Muscle layer of colon (tissue), 2 donors: Measurements from ENCODE around the gene VSIR.

Experiments
- H3K27ac ChIP-seq: one replicate; pipeline ENCODE4 v1.7.0; 2013; ENCODE audit warnings: low read depth, mild to moderate bottlenecking, low read length, moderate library complexity
- H3K27me3 ChIP-seq, 2 donors: one replicate each; pipeline ENCODE4 v1.7.0; 2013; ENCODE audit warnings: low read length in 2 of 2, mild to moderate bottlenecking in 2 of 2; ENCODE audit not compliant: insufficient read depth in 2 of 2, control insufficient read depth in 1 of 2
- H3K36me3 ChIP-seq: one replicate; pipeline ENCODE4 v1.7.0; 2013; ENCODE audit warnings: mild to moderate bottlenecking, low read length; ENCODE audit not compliant: insufficient read depth
- H3K4me1 ChIP-seq: one replicate; pipeline ENCODE4 v1.7.0; 2013; ENCODE audit warnings: mild to moderate bottlenecking, low read length; ENCODE audit not compliant: insufficient read depth
- H3K4me3 ChIP-seq, 2 donors: one replicate each; pipeline ENCODE4 v1.7.0; 2013; ENCODE audit warnings: low read length in 2 of 2, low read depth in 1 of 2, mild to moderate bottlenecking in 1 of 2, moderate library complexity in 1 of 2
- H3K9ac ChIP-seq: one replicate; pipeline ENCODE4 v1.7.0; 2013; ENCODE audit warnings: low read length
- H3K9me3 ChIP-seq: one replicate; pipeline ENCODE4 v1.7.0; 2013; ENCODE audit warnings: mild to moderate bottlenecking, low read length
- donor health status: abdominal sarcoma.
- donor health status: Adenocarcinoma of cecum.

Gene VSIR

GRCh38 chr10:71719042-71719441, 54.3 kb downstream of the VSIR start:
- Histone ChIP-seq H3K4me3 (no peak overlapping the region), H3K27me3 (no peaks in the 10 kb centered on the region), H3K27ac (no peak overlapping the region), H3K4me1 (peaks cover 20% of the 10 kb centered on the region), H3K9ac (no peak overlapping the region), H3K9me3 (no peaks in the 10 kb centered on the region), H3K36me3 (no peaks in the 10 kb centered on the region)

DNA sequence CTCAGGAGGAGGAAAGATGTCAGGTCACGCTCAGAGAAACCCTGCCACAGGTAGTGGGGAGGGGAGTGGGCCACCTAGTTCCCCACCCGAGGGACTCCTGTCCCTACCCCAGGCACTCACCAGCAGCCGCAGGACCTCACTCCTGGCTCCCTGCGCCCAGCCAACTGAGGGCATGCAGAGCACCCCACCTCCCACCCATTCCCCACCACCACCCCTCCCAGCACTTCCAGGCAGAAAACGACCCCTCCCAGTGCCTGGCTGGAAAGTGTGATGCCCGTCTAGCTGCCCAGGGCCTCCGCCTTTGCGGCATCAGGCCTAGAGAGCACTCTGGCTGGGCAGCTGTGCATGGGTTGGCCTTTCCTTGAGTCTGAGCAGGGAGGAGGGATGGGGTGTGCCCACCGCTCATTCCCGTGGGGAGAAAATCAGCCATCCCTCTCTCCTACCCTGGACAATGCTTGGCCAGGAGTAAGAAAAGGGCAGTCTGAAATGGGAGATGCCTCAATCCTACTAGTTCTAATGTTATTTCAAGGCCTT, 55.1 kb downstream of the VSIR start:
- H3K4me1 ChIP-seq, result peaks cover 28% of the 10 kb centered on the region
- no peak overlapping the region for H3K27ac ChIP-seq
- no peak overlapping the region for H3K9ac ChIP-seq

DNA sequence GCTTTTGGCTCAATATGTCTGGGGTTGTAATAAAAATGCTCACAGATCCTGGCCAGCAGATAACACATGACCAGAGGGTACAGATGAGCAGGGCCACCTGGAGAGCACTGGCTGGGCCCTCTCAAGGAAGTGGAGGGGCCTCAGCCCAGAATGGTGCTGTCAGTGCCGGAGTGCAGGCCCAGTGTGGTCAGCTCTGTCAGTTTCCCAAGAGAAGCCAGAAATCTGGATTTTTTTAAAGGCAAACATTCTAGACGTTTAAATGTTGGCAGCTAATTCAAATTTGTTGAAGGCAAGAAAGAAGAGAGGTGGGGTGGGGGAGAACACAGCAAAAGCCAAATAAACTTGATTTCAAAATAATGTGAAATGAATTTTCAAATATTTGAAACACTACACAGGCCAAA, 55.8 kb downstream of the VSIR start:
- Histone ChIP-seq H3K4me1 (peaks cover 35% of the 10 kb centered on the region), H3K27me3 (no peaks in the 10 kb centered on the region), H3K4me3 (no peak overlapping the region), H3K9ac (no peak overlapping the region), H3K9me3 (no peaks in the 10 kb centered on the region), H3K27ac (no peak overlapping the region), H3K36me3 (no peaks in the 10 kb centered on the region)

More for the DNA sequence above, 55.1 kb downstream of the VSIR start:
- Histone ChIP-seq H3K27me3 (no peaks in the 10 kb centered on the region), H3K4me3 (no peak overlapping the region), H3K9me3 (no peaks in the 10 kb centered on the region), H3K36me3 (no peaks in the 10 kb centered on the region)

- Histone ChIP-seq H3K36me3 (no peaks in the 10 kb centered on the region), H3K27ac (no peak overlapping the region), H3K27me3 (no peaks in the 10 kb centered on the region), H3K9ac (no peak overlapping the region), H3K4me3 (no peak overlapping the region), H3K4me1 (peaks cover 38% of the 10 kb centered on the region), H3K9me3 (no peaks in the 10 kb centered on the region)
Observed at GRCh38 chr10:71717056-71717455, 56.3 kb downstream of the VSIR start.

DNA sequence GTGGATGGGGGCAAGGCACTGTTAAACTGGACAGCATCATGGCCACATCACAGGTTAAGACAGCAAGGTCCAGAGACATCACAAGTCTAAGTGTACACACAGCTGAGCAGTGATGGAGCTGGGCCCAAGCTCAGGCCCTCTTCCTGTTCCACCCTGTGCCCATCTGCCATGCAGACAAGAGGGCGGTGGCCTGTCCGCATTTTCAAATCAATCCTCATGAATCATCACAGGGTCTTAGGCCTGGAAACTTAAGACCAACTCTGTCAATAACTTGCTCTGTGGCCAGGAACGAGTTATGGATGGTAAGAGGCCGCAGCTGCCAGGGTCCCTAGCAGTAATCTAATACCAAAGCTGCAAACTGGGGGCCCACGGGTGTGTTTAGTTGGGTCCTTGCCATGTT, 56.9 kb downstream of the VSIR start:
- H3K27me3 ChIP-seq, result no peaks in the 10 kb centered on the region
- H3K4me1 ChIP-seq, result peaks cover 38% of the 10 kb centered on the region
- H3K36me3 ChIP-seq, result no peaks in the 10 kb centered on the region
- no peaks in the 10 kb centered on the region for H3K9me3 ChIP-seq
- no peak overlapping the region for H3K9ac ChIP-seq
- H3K27ac ChIP-seq, result no peak overlapping the region
- H3K4me3 ChIP-seq, result no peak overlapping the region

DNA sequence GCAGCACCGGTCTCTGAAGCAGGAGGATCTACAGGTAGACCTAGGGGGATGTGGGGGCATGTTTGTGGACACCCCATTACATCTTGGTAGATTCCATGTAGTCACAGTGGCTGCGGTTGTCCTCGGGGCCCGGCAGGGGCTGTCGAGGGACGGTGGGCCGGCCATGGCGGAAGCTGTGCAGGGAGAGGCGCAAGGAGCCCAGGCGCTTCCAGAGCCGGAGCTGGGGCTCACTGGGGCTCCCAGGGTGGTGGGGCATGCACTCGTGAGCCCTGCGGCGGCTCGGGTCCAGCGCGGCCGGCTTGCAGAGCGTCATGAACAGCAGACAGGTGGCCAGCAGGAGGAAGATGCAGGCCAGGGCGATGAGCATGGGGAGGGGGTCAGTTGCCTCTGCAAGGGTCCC, 57.5 kb downstream of the VSIR start:
- Histone ChIP-seq H3K4me3 (no peak overlapping the region), H3K27me3 (no peaks in the 10 kb centered on the region), H3K27ac (no peak overlapping the region), H3K9me3 (no peaks in the 10 kb centered on the region), H3K36me3 (no peaks in the 10 kb centered on the region), H3K9ac (no peak overlapping the region), H3K4me1 (peaks cover 38% of the 10 kb centered on the region)

DNA sequence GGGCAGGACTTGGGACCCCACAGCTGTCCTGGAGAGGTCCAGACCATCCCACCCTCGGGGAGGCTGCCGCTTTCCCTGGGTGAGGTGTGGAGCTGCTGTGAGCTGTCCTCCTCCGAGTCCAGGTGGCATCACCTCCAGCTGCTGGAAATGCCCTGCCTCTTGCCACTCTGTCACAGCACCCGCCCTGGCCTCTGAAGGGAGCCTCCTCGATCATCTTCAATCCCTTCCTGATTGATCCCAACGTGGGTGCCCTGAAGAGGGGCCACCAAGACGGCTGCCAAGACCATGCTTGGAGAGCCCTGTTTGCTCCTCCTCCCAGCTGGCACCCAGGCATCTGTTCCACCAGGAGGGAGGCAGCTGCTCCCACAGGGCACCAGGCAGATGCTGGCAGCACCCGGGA, 58.3 kb downstream of the VSIR start:
- Histone ChIP-seq H3K4me1 (peaks cover 38% of the 10 kb centered on the region), H3K27ac (peak overlapping the region; percentile 93), H3K9me3 (no peaks in the 10 kb centered on the region), H3K4me3 (no peak overlapping the region), H3K36me3 (no peaks in the 10 kb centered on the region), H3K9ac (no peak overlapping the region), H3K27me3 (no peaks in the 10 kb centered on the region)

DNA sequence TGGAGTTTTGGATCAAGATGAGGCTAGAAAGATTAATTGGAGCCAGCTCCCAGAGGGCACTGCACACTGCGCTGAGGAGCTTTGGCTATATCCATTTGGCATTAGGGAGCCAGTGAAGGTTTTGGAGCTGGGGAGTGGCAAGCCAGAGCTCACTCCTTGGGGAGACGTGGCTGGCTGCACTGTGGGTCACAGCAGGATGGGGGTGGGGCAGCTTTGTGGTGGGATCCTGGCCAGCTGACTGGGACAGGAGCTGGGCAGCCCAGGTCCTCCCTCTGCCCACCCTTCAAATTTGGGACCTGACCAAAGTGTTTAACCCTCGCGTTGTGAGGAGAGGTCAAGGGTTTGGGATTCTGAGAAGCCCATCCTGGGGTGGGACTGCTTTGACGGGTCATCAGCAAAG, 58.7 kb downstream of the VSIR start:
- no peaks in the 10 kb centered on the region for H3K27me3 ChIP-seq
- H3K4me3 ChIP-seq, result peak overlapping the region in 1 of 2 donors; percentile 21
- peak overlapping the region; percentile 69 for H3K9ac ChIP-seq
- H3K36me3 ChIP-seq, result no peaks in the 10 kb centered on the region
- peak overlapping the region; percentile 93 for H3K27ac ChIP-seq
- H3K4me1 ChIP-seq, result peaks cover 38% of the 10 kb centered on the region
- no peaks in the 10 kb centered on the region for H3K9me3 ChIP-seq

GRCh38 chr10:71714031-71714410, 59.3 kb downstream of the VSIR start:
- no peaks in the 10 kb centered on the region for H3K9me3 ChIP-seq
- H3K4me3 ChIP-seq, result peak overlapping the region in 1 of 2 donors; percentile 21
- no peaks in the 10 kb centered on the region for H3K27me3 ChIP-seq
- H3K9ac ChIP-seq, result peak overlapping the region; percentile 69
- H3K36me3 ChIP-seq, result no peaks in the 10 kb centered on the region
- peak overlapping the region; percentile 93 for H3K27ac ChIP-seq
- peaks cover 38% of the 10 kb centered on the region for H3K4me1 ChIP-seq

- Histone ChIP-seq H3K4me3 (peak overlapping the region in 1 of 2 donors; percentile 21), H3K27me3 (no peaks in the 10 kb centered on the region), H3K9ac (peak overlapping the region; percentile 69), H3K4me1 (peaks cover 38% of the 10 kb centered on the region), H3K27ac (peak overlapping the region; percentile 93), H3K9me3 (no peaks in the 10 kb centered on the region), H3K36me3 (no peaks in the 10 kb centered on the region)
Observed at GRCh38 chr10:71713135-71714030, 59.9 kb downstream of the VSIR start.

DNA sequence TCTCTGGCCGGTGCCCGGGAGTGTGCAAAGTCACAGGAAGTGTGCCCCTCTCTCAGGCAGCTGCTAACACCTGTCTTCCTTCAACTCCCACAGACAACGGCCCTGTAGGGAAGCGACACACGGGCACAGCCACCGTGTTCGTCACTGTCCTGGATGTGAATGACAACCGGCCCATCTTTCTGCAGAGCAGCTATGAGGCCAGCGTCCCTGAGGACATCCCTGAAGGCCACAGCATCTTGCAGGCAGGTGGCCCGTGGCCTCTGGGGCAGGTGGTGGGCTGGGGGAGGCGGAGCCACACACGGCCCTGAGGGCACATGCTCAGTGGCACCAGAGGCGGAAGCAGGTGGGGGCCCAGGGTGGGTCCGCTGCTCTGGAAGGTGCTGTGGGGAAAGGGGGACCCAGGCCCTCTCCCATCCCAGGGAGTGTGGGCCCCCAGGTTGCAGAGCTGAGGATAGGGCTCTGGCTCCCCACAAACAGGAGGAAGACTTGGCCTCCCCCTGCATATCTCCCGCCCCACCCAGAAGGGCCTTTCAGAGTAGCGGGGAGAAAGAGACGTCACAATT, 60.7 kb downstream of the VSIR start:
- no peak overlapping the region for H3K4me3 ChIP-seq
- no peaks in the 10 kb centered on the region for H3K27me3 ChIP-seq
- H3K27ac ChIP-seq, result peak overlapping the region; percentile 93
- H3K9me3 ChIP-seq, result no peaks in the 10 kb centered on the region
- H3K9ac ChIP-seq, result no peak overlapping the region
- no peaks in the 10 kb centered on the region for H3K36me3 ChIP-seq
- H3K4me1 ChIP-seq, result peaks cover 38% of the 10 kb centered on the region
